Neuronal stem cell (in vitro differentiated cells): ENCODE data around the gene PDE4DIP.
"Not testable (repeated sequence)": the region's sequence is repeated elsewhere in the genome, so short reads cannot be mapped to it uniquely, and the experiment has no call there.

Source experiments
- DNase-seq: peaks from one replicate; pipeline ENCODE4 v3.0.0-alpha.2; 2013; ENCODE audit warnings: low spot score
- H2AFZ ChIP-seq: one replicate; pipeline ENCODE4 v1.6.1; 2013; ENCODE audit warnings: mild to moderate bottlenecking, low read length, inconsistent platforms
- H2AK5ac ChIP-seq: 2 replicates; pipeline ENCODE4 v1.6.1; 2013; ENCODE audit warnings: low read depth, mild to moderate bottlenecking, inconsistent platforms, low read length, moderate library complexity, mixed read lengths
- H2BK120ac ChIP-seq: 2 replicates; pipeline ENCODE4 v1.6.1; 2013; ENCODE audit warnings: low read depth, mild to moderate bottlenecking, inconsistent platforms, low read length, moderate library complexity, mixed read lengths
- H2BK12ac ChIP-seq: one replicate; pipeline ENCODE4 v1.6.1; 2013; ENCODE audit warnings: low read length, inconsistent platforms
- H2BK15ac ChIP-seq: 2 replicates; pipeline ENCODE4 v1.6.1; 2013; ENCODE audit warnings: mild to moderate bottlenecking, low read length, inconsistent platforms, mixed read lengths
- H2BK5ac ChIP-seq: one replicate; pipeline ENCODE4 v1.6.1; 2013; ENCODE audit warnings: inconsistent platforms, mild to moderate bottlenecking, low read length, moderate library complexity
- H3K14ac ChIP-seq: one replicate; pipeline ENCODE4 v1.6.1; 2013; ENCODE audit warnings: low read length, inconsistent platforms
- H3K18ac ChIP-seq: 2 replicates; pipeline ENCODE4 v1.6.1; 2013; ENCODE audit warnings: low read length, inconsistent platforms
- H3K23ac ChIP-seq: 2 replicates; pipeline ENCODE4 v1.6.1; 2013; ENCODE audit warnings: low read depth, mild to moderate bottlenecking, mixed read lengths, low read length, inconsistent platforms; ENCODE audit not compliant: poor library complexity
- H3K27ac ChIP-seq: replicated peaks from 3 replicates; pipeline ENCODE4 v1.5.1; 2013; ENCODE audit warnings: low read length, inconsistent platforms
- H3K27me3 ChIP-seq, 3 experiments: 2 replicates each; pipeline ENCODE4 v1.6.1; 2013; ENCODE audit warnings: low read length in 3 of 3, mild to moderate bottlenecking in 2 of 3, inconsistent platforms in 1 of 3, low read depth in 1 of 3, mixed read lengths in 1 of 3, moderate library complexity in 1 of 3; ENCODE audit not compliant: control insufficient read depth in 3 of 3, insufficient read depth in 3 of 3
- H3K36me3 ChIP-seq, 2 donors: replicated peaks in 1 of 2; 2 replicates each; pipeline ENCODE4 v1.6.1; 2013; ENCODE audit warnings: low read length in 2 of 2; ENCODE audit not compliant: control insufficient read depth in 2 of 2, insufficient read depth in 2 of 2
- H3K4ac ChIP-seq: 2 replicates; pipeline ENCODE4 v1.6.1; 2013; ENCODE audit warnings: inconsistent platforms, mild to moderate bottlenecking, low read length, moderate library complexity
- H3K4me1 ChIP-seq, 2 donors: 1 replicate in 1 of 2; 2 replicates in 1 of 2; pipeline ENCODE4 v1.6.1; 2013; ENCODE audit warnings: low read length in 2 of 2, low read depth in 1 of 2; ENCODE audit not compliant: control insufficient read depth in 2 of 2, insufficient read depth in 1 of 2
- H3K4me2 ChIP-seq: one replicate; pipeline ENCODE4 v1.6.1; 2013; ENCODE audit warnings: mild to moderate bottlenecking, low read length, inconsistent platforms; ENCODE audit not compliant: insufficient read depth, poor library complexity, severe bottlenecking
- H3K4me3 ChIP-seq, 2 donors: 2 replicates each; pipeline ENCODE4 v1.5.1; 2013; ENCODE audit warnings: low read length in 2 of 2, mild to moderate bottlenecking in 2 of 2, inconsistent platforms in 1 of 2, moderate library complexity in 1 of 2
- H3K79me1 ChIP-seq: one replicate; pipeline ENCODE4 v1.6.1; 2013; ENCODE audit warnings: low read depth, mild to moderate bottlenecking, inconsistent platforms, low read length, moderate library complexity
- H3K9ac ChIP-seq: one replicate; pipeline ENCODE4 v1.6.1; 2013; ENCODE audit warnings: mild to moderate bottlenecking, low read depth, low read length, inconsistent platforms; ENCODE audit not compliant: poor library complexity
- H3K9me3 ChIP-seq, 2 donors: replicated peaks in 1 of 2; 2 replicates each; pipeline versions ENCODE3 to v1.6.1; 2013; ENCODE audit warnings: low read length in 2 of 2, mild to moderate bottlenecking in 2 of 2, inconsistent platforms in 1 of 2, low read depth in 1 of 2, mixed read lengths in 1 of 2, moderate library complexity in 1 of 2; ENCODE audit not compliant: control insufficient read depth in 2 of 2, insufficient read depth in 1 of 2
- H4K8ac ChIP-seq: one replicate; pipeline ENCODE4 v1.6.1; 2013; ENCODE audit warnings: low read depth, mild to moderate bottlenecking, inconsistent platforms, low read length, moderate library complexity
- H4K91ac ChIP-seq: one replicate; pipeline ENCODE4 v1.6.1; 2013; ENCODE audit warnings: low read length, low read depth, mild to moderate bottlenecking, inconsistent platforms; ENCODE audit not compliant: poor library complexity
- WGBS, 2 donors: extraction: QIAGEN DNeasy Blood & Tissue Kit; methylation state at CpG; one replicate each; pipeline ENCODE4 v1.1.7; 2013; ENCODE audit warnings: missing lambda C conversion rate in 2 of 2, mixed read lengths in 1 of 2; ENCODE audit not compliant: insufficient read length in 2 of 2, insufficient replicate concordance in 1 of 2; ENCODE audit errors: extremely low coverage in 2 of 2; 5-methylcytosine and 5-hydroxymethylcytosine counted together

PDE4DIP gene

DNA sequence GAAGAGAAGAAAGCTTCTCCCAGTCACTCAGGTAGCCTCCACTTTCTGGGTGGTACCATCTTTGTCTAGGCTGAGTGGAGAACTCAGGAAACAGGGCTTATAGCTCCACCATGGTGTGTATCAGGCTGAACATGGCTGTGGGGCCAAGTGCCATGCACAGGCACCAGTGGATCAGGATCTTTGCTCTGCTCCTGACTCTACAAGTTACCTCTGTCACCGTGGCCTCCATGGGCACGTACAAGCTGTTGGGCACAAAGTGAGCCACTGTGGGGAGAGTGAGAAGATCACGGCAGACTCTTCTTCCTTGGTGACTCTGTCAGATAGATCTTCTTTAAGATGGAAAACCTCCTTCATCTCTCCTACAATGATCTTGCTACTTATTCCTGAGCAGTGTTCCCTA is 165.5 kb downstream of the PDE4DIP start:
- H3K23ac ChIP-seq, H2BK15ac ChIP-seq, H4K8ac ChIP-seq, H3K36me3 ChIP-seq, DNase-seq, H2BK5ac ChIP-seq, H3K79me1 ChIP-seq, H3K27ac ChIP-seq, H3K4me1 ChIP-seq, H2BK120ac ChIP-seq, H4K91ac ChIP-seq, H3K27me3 ChIP-seq, H3K4ac ChIP-seq, H3K4me3 ChIP-seq, H2BK12ac ChIP-seq, H2AK5ac ChIP-seq, H3K18ac ChIP-seq, H3K9me3 ChIP-seq, H3K14ac ChIP-seq, H3K4me2 ChIP-seq, H3K9ac ChIP-seq, H2AFZ ChIP-seq: not testable (repeated sequence)
- WGBS, 2 donors = no CpG with 5 or more reads among the region's 3 CpGs

DNA sequence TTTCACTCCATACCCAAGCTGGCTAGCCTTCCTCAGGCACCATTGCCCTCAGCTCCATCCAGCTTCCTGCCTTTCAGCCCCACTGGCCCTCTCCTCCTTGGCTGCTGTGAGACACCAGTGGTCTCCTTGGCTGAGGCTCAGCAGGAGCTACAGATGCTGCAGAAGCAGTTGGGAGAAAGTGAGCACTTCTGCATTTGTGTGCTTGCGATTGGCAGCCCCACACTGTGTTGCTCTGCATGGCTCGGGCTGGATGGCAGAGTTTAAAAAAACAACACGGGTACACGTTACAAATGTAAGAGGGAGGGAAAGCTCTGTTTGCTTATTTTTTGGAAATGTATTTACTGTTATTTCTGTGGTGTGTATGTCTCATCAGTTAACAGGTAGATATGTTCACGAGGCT is 168.4 kb downstream of the PDE4DIP start:
- no CpG with 5 or more reads among the region's 5 CpGs for WGBS, 2 donors

DNA sequence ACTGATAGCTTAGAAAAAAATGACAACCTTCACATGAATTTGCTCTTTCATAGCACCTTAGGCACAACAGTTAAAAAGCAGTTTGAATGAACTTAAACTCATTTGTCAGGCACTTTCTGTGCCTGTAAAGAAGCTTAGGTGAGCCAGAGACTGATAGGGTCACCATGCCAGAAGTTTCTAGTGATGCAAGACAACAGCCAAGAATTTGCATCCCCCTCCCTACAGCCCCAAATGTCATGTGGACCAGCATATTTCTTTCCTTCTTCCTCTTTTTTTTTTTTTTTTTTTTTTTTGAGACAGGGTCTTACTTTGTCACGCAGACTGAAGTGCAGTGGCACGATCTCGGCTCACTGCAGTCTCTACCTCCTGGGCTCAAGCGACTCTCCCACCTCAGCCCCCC is 169.3 kb downstream of the PDE4DIP start:
- not testable (repeated sequence) for H3K4me1 ChIP-seq, H2BK5ac ChIP-seq, H2AFZ ChIP-seq, H3K14ac ChIP-seq, H3K18ac ChIP-seq, H3K79me1 ChIP-seq, H2AK5ac ChIP-seq, H3K36me3 ChIP-seq, DNase-seq, H3K9ac ChIP-seq, H2BK12ac ChIP-seq, H4K91ac ChIP-seq, H2BK120ac ChIP-seq, H2BK15ac ChIP-seq, H3K27ac ChIP-seq, H3K4me2 ChIP-seq, H3K9me3 ChIP-seq, H4K8ac ChIP-seq, H3K4ac ChIP-seq, H3K27me3 ChIP-seq, H3K4me3 ChIP-seq, H3K23ac ChIP-seq
- WGBS, 2 donors = no CpG with 5 or more reads among the region's 4 CpGs

More for the DNA sequence above, 168.4 kb downstream of the PDE4DIP start:
- not testable (repeated sequence) for H3K4me2 ChIP-seq, H3K9me3 ChIP-seq, H3K27me3 ChIP-seq, H2BK15ac ChIP-seq, H2BK12ac ChIP-seq, H3K4me1 ChIP-seq, DNase-seq, H3K36me3 ChIP-seq, H4K8ac ChIP-seq, H3K4ac ChIP-seq, H2AK5ac ChIP-seq, H2AFZ ChIP-seq, H2BK120ac ChIP-seq, H2BK5ac ChIP-seq, H4K91ac ChIP-seq, H3K79me1 ChIP-seq, H3K14ac ChIP-seq, H3K4me3 ChIP-seq, H3K9ac ChIP-seq, H3K18ac ChIP-seq, H3K27ac ChIP-seq, H3K23ac ChIP-seq

DNA sequence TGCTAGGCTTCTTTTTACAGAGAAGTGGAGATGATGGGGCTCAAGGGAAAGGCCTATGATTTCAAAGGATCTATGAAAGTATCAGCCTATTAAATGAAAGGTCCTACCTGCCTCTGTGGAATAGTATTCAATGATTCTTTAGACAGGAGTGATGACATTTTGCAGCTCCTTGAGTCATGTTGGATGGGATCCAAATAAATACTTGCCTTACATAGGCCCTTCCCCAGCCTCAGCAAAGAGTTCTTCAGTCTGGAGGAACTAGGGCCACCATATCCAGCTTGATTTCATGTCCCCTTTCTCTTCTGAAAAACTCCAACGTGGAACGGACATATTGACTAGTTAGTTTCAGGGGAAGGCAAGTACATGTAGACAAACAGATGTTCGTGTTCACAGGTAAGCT is 171.3 kb downstream of the PDE4DIP start:
- not testable (repeated sequence) for H3K27ac ChIP-seq, H2AK5ac ChIP-seq, H3K4me2 ChIP-seq, H3K4me1 ChIP-seq, H2BK15ac ChIP-seq, H2BK120ac ChIP-seq, H3K9me3 ChIP-seq, H3K14ac ChIP-seq, H4K8ac ChIP-seq, H3K36me3 ChIP-seq, H4K91ac ChIP-seq, H3K4me3 ChIP-seq, H3K18ac ChIP-seq, H2BK12ac ChIP-seq, H3K9ac ChIP-seq, H2BK5ac ChIP-seq, H3K79me1 ChIP-seq, H3K27me3 ChIP-seq, DNase-seq, H3K23ac ChIP-seq, H2AFZ ChIP-seq, H3K4ac ChIP-seq
- no CpG with 5 or more reads among the region's 3 CpGs for WGBS, 2 donors
